H1 (cell line): ENCODE measurements around the gene RGS3. TPM values are rescaled to one million over a fixed set of nuclear protein-coding genes. Genes with fewer than 3 reads are reported as not detected.

Experiments used
- SP2 ChIP-seq: IDR thresholded peaks from 2 replicates; pipeline ENCODE4 v1.6.1; 2012; ENCODE audit warnings: mild to moderate bottlenecking, low read length, inconsistent platforms
- polyA plus RNA-seq, 7 experiments: library from polyadenylated mRNA; depleted of rRNA in 3 of 7; stranded (reverse) in 5 of 7; unstranded in 2 of 7; fragments of >200 nt in 5 of 7; fragments of 200-250 nt in 2 of 7; gene quantifications; 1 replicate in 5 of 7; 2 replicates in 1 of 7; 4 replicates in 1 of 7; pipeline versions ENCODE4 v1.2.1 to v1.2.3, GENCODE V29; 2011 to 2013; ENCODE audit warnings: missing spikeins in 2 of 7, mixed read lengths in 2 of 7
- total RNA-seq: library from RNA; stranded (reverse); fragmentation: NEBNext Ultra II Directional; extraction: Animal tissue kit (Norgen Biotek cat#: 25700); gene quantifications from 2 replicates; pipeline ENCODE4 v1.2.1, GENCODE V29; 2021
- TF ChIP-seq, protein P1 (sequence below): IDR thresholded peaks from 2 replicates; pipeline ENCODE4 v1.6.1; 2011; ENCODE audit warnings: low read depth, mild to moderate bottlenecking, low read length; ENCODE audit not compliant: insufficient read depth

Gene RGS3
- total and polyA plus RNA-seq, 2 of the 8 experiments (the other 6 are each of a cell fraction or from before 2014, with no cell fraction given) = 12.6 to 18.2 TPM

DNA sequence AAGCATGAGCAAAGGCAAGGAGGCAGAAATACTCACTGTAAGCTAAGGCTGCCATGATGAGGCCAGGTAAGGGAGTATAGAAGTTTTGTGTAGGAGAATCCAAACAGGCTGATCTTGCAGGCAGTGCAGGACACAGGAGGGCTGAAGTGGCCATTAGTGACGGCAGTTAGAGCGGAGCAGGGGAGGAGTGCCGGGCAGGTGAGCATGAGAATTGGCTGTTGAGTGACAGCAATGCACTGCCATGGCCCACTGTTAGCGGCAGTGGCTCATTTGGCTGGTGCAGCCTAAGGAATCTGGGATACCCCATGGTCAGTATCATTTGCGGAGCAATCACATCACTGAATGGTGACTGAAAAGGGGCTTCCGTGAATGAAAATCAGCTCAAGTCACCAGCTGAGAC lies 22.8 kb downstream of the RGS3 start (continued):
- TF ChIP-seq, protein P1, sequence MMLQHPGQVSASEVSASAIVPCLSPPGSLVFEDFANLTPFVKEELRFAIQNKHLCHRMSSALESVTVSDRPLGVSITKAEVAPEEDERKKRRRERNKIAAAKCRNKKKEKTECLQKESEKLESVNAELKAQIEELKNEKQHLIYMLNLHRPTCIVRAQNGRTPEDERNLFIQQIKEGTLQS = no peak
- no peak for TF ChIP-seq SP2
